HG02840 (cell line): Measurements from ENCODE around the gene CD33.
"Not testable (repeated sequence)": the region's sequence is repeated elsewhere in the genome, so short reads cannot be mapped to it uniquely, and the experiment has no call there.

Experiments
- ATAC-seq: cut with Tn5 transposase; IDR thresholded peaks from one replicate; pipeline ENCODE4 v1.9.1; 2021; ENCODE audit warnings: mild to moderate bottlenecking, moderate library complexity, moderate number of reproducible peaks; ENCODE audit not compliant: unreplicated experiment, low FRiP score

CD33 gene

DNA sequence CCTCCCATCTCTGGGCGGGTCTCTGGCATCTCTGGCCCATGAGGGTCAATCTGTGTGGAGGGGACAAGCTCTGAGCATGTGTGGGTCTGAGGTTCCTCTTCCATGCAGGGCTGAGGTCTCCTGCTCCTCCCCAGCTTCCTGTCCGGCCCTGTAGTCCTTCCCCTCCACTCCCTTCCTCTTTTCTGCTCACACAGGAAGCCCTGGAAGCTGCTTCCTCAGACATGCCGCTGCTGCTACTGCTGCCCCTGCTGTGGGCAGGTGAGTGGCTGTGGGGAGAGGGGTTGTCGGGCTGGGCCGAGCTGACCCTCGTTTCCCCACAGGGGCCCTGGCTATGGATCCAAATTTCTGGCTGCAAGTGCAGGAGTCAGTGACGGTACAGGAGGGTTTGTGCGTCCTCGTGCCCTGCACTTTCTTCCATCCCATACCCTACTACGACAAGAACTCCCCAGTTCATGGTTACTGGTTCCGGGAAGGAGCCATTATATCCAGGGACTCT, at the start of gene CD33:
CD33 (plus strand) TSS at position 183 of the 496 bp plus-strand sequence; CDS start at position 222, 39 bp downstream.
- not testable (repeated sequence) for ATAC-seq

GRCh38 chr19:51179256-51179655, 45.6 kb upstream of the CD33 start:
- no peak for ATAC-seq

DNA sequence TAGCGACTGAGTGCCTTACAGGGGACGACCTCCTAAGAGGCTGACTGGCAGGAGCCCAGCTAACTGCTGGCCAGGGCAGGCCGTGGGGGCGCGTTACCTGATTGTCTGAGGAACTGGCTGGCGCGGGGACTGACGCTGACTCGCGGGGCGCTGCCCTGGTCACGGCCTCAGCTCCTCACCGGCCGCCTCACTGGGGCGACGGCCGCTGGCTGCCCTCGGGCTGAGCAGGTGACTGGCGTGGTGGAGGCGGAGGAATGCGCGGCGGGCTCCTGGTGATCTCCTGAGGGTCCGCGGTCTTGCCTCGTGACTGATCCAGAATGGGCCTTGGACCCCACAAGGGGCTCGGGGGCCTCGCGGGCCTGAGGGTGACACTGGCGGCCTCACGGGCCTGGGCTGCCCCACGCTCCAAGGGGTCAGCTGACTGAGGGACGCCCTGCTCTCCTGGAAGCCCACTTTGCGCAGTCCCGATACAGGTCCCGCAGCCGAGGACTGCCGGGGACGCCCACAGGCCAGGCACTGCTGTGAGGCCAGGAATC, 43.4 kb upstream of the CD33 start:
- ATAC-seq: no peak

DNA sequence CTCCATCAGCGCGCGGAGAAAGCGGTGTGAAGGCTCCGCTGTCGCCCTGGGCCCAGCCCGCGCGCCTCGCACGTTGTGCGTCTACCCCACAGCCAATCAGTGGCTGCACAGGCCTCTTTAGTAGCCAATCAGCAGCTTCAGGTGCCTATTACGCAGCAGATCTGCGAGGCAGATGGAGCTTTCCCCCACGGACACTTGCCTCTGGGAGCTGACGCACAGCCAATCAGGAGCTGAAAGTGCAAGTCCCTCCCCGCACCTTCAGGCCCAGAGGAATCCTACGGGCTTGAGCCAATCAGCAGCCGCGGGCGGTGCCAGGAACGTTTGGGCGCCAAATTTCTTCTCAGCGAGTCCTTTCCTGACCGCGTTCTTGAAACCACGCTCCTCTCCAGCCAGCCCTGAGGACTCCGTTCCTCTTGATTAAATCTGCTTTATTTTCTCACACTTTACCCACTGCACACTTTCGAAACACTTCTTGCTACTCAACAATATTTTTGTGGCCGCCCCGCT, 42.9 kb upstream of the CD33 start:
- no peak for ATAC-seq

DNA sequence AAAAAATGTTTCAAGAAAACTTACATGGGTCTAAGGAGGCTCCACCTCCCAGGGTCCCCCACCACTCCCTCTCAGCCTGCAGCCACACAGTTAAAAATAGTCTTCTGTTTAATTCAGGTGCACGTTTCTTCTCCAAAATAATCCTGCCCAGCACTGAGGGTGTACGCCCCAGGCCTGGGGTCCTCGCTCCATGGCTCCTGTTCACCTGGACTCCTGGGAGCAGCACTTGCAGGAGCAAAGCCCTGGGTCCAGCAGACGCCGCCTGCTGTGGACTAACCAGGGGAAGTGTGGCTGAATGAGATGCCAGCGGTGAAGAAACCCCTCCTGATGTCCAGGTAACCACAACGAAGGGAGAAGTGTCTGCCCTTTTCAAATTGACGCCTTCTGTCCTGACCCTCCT, 41.3 kb upstream of the CD33 start:
- ATAC-seq: no peak

GRCh38 chr19:51185069-51185867, 39.6 kb upstream of the CD33 start:
- no peak for ATAC-seq

- no peak for ATAC-seq
Measured at GRCh38 chr19:51185868-51186215, 39.0 kb upstream of the CD33 start.

- ATAC-seq: no peak
Measured at GRCh38 chr19:51186323-51186722, 38.6 kb upstream of the CD33 start.

DNA sequence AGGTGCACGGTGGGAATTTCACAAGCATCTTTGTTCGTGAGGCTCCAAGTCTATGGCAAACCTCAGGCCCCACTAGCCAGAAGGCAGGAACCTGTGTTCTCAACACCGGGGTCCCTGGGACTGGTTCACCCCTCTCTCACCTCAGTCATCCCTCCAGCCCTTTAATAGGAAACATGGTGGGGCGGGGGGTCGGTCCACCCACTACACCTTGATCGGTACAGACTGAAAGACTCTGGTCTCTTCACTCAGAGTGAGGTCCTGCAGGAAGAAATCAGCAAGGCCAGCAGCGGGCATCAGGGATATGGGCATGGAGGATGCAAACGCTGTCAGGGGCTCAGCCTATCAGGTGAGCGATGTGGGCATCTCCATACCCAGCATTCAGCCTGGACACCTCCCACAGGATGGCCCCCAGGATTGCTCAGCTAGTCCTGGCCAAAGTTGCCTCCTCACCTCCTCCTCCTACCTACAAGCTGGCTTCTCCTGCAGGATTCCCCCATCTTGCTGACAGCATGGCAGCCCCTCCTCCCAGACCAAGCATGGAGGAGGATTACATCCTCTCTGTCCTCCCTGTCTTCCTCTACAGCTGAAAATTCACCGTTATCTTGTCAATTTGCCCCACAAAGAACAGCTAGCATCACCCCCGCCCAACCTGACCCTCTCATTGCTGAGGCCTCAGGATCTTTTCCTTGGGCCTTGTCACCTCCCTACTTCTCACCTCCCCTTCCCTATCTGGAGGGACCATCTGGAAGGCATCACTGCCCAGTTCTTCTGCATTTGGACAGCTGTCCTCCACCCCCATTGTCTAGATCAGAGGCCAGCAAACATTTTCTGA, 37.3 kb upstream of the CD33 start:
- no peak for ATAC-seq

GRCh38 chr19:51188227-51188559, 36.7 kb upstream of the CD33 start:
- ATAC-seq: no peak

DNA sequence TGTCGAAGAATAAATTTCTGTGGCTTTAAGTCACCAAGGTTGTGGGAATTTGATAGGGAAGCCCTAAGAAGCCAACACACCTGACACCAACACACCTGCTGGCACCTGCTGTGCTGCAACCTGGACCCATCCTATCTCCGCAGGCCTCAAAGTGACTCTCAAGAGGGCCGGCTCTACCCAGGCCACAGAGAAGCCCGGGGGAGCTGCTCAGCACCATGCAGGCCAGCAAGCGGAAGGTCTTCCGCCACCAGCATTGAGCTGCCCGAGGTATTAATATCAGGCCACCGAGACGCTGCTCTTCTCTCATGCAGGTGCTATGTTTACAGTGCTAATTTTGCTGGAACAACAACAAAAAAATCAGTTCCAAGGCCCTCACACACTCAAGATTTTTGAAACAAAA, 32.2 kb upstream of the CD33 start:
- ATAC-seq: no peak

DNA sequence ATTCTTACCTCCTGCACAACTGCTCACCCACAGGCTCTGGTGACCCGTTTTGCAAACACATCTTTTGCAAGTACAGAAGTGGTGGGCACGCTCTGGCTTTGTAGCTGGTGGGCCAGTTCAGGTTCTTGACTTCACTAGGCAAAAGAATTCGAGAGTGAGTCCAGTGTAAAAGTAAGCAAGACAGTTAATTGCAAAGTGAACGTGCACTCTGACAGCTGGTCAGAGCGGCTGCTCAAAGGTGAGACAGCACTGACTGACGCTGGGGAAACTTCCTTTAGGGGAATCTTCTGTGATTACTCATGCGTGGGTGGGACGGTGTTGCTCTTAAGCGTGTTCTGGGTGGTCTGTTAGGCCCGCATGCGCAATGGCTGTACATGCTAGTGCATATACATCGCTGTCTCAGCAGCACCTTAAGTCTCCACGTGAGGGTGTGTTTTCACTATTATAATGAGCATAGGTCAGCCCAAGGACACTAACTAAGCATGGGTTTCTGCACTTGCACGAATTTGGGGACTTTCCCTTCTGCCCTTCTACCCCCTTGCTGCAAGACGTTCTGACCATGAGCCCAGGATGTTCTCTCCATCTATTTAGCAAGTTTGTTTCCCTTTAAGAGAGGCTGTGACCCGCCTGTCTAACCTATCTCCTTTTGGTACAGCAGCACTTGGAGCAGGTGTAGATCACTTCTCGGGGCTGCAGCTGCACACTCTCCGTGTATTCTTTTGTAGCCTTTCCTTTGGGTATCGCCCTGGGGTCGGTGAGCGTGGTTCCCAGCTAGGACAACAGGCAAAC, 30.2 kb upstream of the CD33 start:
- no peak for ATAC-seq

GRCh38 chr19:51195316-51195586, 29.6 kb upstream of the CD33 start:
- no peak for ATAC-seq

DNA sequence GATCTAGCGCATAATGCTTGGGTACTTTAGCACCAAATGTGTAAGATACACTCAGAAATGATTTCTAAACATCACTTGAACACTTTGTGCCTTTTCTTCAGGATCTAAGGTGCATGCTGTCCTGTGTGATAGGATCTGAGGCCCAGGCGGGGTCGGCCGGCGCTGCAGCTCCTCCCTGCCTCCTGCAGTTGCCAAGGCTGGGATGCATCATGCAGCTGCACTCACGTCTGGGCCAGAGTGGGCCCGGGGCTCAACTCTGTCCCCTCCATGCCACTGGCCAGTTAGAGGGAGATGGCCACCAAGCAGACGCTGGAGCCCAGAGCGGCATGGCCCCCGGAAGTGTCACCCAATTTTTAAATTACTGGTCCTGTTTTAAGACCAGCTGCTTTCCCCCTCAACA, 29.3 kb upstream of the CD33 start:
- no peak for ATAC-seq

GRCh38 chr19:51196181-51196580, 28.7 kb upstream of the CD33 start:
- ATAC-seq: no peak

- no peak for ATAC-seq
Measured at GRCh38 chr19:51198641-51199040, 26.2 kb upstream of the CD33 start.

DNA sequence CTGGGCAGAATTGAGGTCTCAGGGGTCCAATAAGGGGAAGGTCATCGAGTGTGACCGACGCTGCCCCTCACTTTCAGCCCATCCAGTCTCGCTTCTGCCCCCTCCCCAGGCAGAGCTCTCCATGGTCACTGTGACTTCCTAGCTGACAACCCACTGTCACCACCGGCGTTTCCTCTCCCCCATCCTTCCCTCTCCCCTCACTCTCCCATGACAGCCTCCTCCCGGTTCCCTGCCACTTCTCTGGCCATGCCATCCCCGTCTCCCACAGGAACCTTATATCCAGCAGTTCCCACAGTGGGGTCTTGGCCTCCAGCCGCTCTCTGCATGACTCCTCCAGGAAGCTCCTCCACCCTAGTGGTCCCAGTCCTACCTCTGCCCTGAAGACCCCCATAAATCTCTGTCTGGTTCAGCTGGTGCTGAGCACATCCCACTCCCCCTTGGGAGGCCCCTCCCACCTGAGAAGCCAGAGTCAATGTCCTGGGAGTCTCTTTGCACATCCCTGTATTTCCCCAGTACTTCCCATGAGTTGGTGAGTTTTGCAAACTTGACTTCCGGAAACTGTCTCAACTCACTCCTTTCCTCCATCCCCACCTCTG, 24.7 kb upstream of the CD33 start:
- ATAC-seq: no peak

DNA sequence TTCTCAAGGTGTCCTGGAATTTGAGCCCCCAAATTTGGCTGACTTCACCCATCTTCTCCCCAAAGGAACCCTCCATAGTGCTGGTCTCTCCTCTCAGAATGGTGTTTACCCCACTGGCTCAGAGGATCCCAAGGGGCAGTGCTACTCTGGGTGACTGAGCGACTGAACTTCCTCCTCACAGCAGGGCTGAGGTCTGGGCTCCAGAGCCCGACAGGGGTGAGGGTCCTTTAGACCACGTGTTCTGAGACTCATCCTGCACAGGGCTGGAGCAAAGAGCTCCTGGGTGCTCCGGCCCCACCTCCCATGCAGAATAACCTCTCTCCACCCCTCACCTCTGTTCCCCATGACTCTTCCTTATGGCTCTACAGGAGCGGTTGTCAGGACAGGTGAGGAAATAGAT, 23.2 kb upstream of the CD33 start:
- no peak for ATAC-seq

- ATAC-seq: no peak
Measured at GRCh38 chr19:51203916-51204315, 21.0 kb upstream of the CD33 start.

DNA sequence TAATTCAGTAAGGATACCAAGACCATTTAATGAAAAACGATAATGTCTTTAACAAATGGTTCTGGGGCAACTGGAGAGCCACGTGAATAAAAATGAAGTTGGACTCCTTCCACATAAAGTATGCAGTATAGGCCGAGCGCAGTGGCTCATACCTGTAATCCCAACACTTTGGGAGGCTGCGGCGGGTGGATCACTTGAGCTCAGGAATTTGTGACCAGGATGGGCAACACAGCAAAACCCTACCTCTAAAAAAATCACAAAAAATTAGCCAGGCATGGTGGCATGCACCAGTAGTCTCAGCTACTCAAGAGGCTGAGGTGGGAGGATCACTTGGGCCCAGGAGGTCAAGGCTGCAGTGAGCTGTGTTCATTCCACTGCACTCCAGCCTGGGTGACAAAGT, 20.6 kb upstream of the CD33 start:
- no peak for ATAC-seq
